Skeletal muscle tissue (tissue), 4 donors: ENCODE data around the gene MEGF11. TPM values are rescaled to one million over a fixed set of nuclear protein-coding genes. Genes with fewer than 3 reads are reported as not detected.

Experiments used
- H3K27ac ChIP-seq: one replicate; pipeline ENCODE4 v1.7.0; 2013; ENCODE audit warnings: mild to moderate bottlenecking, low read depth, low read length, inconsistent platforms
- H3K27me3 ChIP-seq, 3 donors: one replicate each; pipeline ENCODE4 v1.7.0; 2013; ENCODE audit warnings: low read length in 3 of 3; ENCODE audit not compliant: control insufficient read depth in 3 of 3, insufficient read depth in 3 of 3
- H3K36me3 ChIP-seq, 3 donors: one replicate each; pipeline ENCODE4 v1.7.0; 2013; ENCODE audit warnings: low read length in 3 of 3; ENCODE audit not compliant: control insufficient read depth in 3 of 3, insufficient read depth in 3 of 3
- H3K4me1 ChIP-seq, 3 donors: one replicate each; pipeline ENCODE4 v1.7.0; 2013; ENCODE audit warnings: low read length in 3 of 3, mild to moderate bottlenecking in 3 of 3; ENCODE audit not compliant: control insufficient read depth in 3 of 3, insufficient read depth in 3 of 3
- H3K4me3 ChIP-seq, 3 donors: one replicate each; pipeline ENCODE4 v1.7.0; 2013; ENCODE audit warnings: low read length in 3 of 3
- H3K9ac ChIP-seq, 3 donors: one replicate each; pipeline ENCODE4 v1.7.0; 2013; ENCODE audit warnings: low read length in 3 of 3, mild to moderate bottlenecking in 3 of 3, moderate library complexity in 2 of 3, low read depth in 1 of 3
- H3K9me3 ChIP-seq, 3 donors: one replicate each; pipeline ENCODE4 v1.7.0; 2013; ENCODE audit warnings: low read length in 3 of 3; ENCODE audit not compliant: control insufficient read depth in 3 of 3
- total RNA-seq: library from RNA; depleted of rRNA; stranded (reverse); fragments of >200 nt; gene quantifications from one replicate; pipeline ENCODE4 v1.2.3, GENCODE V29; 2014
- donor health status: Osteomylitis.

MEGF11 gene
- total RNA-seq, 1 donor from 2014 or later, result 0.52 TPM

GRCh38 chr15:66198757-66199156, 54.8 kb downstream of the MEGF11 start:
- no peak overlapping the region for H3K9ac ChIP-seq
- peaks cover 0 to 15% (median 0%) of the 10 kb centered on the region in 3 donors for H3K27me3 ChIP-seq
- no peaks in the 10 kb centered on the region for H3K4me1 ChIP-seq
- no peaks in the 10 kb centered on the region for H3K36me3 ChIP-seq
- no peaks in the 10 kb centered on the region for H3K9me3 ChIP-seq
- no peak overlapping the region for H3K4me3 ChIP-seq
- no peak overlapping the region for H3K27ac ChIP-seq

GRCh38 chr15:66196602-66197001, 56.9 kb downstream of the MEGF11 start:
- Histone ChIP-seq H3K4me1 (no peaks in the 10 kb centered on the region), H3K4me3 (no peak overlapping the region), H3K9ac (no peak overlapping the region), H3K36me3 (no peaks in the 10 kb centered on the region), H3K9me3 (no peaks in the 10 kb centered on the region), H3K27ac (no peak overlapping the region), H3K27me3 (peaks cover 0 to 11% (median 0%) of the 10 kb centered on the region in 3 donors)

- no peaks in the 10 kb centered on the region for H3K4me1 ChIP-seq
These were observed 57.8 kb downstream of the MEGF11 start for GRCh38 chr15:66195621-66196230.

DNA sequence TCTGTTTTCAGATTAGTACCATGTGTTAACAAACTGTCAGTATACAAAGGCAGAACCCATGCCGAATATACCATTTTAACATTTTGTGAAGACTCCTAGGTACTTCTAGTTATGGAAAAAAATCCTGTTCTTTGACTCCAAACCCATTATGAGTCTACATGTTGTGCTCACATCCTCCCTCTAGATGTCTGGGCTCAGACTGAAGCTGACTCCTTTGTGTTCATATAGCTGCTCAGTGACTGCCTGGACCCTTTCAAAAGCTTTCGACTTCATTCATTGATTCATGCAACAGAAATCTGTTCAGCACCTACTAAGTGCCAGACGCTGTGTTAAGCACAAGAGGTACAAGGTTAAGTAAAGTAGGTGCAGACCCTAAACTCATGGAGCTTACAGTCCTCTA, 60.5 kb downstream of the MEGF11 start:
- Histone ChIP-seq H3K4me3 (no peak overlapping the region), H3K4me1 (no peaks in the 10 kb centered on the region), H3K36me3 (no peaks in the 10 kb centered on the region), H3K27ac (no peak overlapping the region), H3K9ac (no peak overlapping the region), H3K27me3 (peaks cover 0 to 6% (median 4%) of the 10 kb centered on the region in 3 donors), H3K9me3 (no peaks in the 10 kb centered on the region)

More at GRCh38 chr15:66195621-66196230, 57.8 kb downstream of the MEGF11 start:
- Histone ChIP-seq H3K36me3 (no peaks in the 10 kb centered on the region), H3K4me3 (no peak overlapping the region), H3K27ac (no peak overlapping the region), H3K9ac (no peak overlapping the region), H3K27me3 (peaks cover 0 to 6% (median 0%) of the 10 kb centered on the region in 3 donors), H3K9me3 (no peaks in the 10 kb centered on the region)

DNA sequence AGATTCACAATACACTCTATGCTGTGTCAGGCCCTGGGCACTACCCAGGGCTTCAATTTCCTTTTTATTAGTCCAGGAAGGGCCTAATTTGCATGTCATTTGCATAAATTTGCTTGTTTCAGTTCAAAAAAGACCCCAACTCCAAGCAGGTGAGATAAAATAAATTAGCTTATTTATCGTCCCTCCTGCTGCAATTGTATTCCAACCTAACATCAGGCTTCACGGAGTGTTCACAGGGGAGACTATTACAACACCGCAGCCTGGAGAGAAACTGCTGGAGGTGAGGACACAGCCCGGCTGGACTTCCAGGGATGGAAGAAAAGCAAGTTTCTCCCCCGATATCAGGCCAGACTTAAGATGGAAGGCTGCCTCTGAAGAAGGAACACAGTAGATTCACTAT, 62.8 kb downstream of the MEGF11 start:
- Histone ChIP-seq H3K9me3 (no peaks in the 10 kb centered on the region), H3K9ac (no peak overlapping the region), H3K27ac (no peak overlapping the region), H3K4me1 (no peaks in the 10 kb centered on the region), H3K27me3 (peaks cover 0 to 14% (median 13%) of the 10 kb centered on the region in 3 donors), H3K4me3 (no peak overlapping the region), H3K36me3 (no peaks in the 10 kb centered on the region)

GRCh38 chr15:66189291-66189690, 64.3 kb downstream of the MEGF11 start:
- H3K27me3 ChIP-seq, result peaks cover 7 to 27% (median 25%) of the 10 kb centered on the region in 3 donors
- no peaks in the 10 kb centered on the region for H3K9me3 ChIP-seq
- no peak overlapping the region for H3K9ac ChIP-seq
- H3K36me3 ChIP-seq, result no peaks in the 10 kb centered on the region
- no peaks in the 10 kb centered on the region for H3K4me1 ChIP-seq
- H3K4me3 ChIP-seq, result no peak overlapping the region
- no peak overlapping the region for H3K27ac ChIP-seq

DNA sequence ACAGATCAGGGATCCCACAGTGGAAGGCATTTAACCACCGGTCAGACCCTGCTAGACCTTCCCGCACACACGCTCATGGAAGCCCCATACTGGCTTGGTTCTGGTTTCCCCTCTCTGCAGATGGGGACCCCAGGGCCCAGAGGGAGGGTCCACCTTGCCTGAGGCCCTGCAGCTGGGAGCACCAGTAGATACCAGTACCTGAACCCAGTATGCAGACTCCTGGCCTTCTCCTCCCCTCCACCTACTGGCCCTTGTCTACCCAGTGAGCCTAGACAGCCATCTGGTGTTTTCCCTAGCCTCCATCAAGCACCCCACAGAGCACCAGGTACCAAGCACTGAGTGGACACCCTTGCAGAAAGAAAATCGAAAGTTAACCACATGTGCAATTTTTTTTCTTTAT, 65.1 kb downstream of the MEGF11 start:
- Histone ChIP-seq H3K9me3 (no peaks in the 10 kb centered on the region), H3K4me3 (no peak overlapping the region), H3K27me3 (peaks cover 10 to 35% (median 27%) of the 10 kb centered on the region in 3 donors), H3K27ac (no peak overlapping the region), H3K4me1 (no peaks in the 10 kb centered on the region), H3K36me3 (no peaks in the 10 kb centered on the region), H3K9ac (no peak overlapping the region)

DNA sequence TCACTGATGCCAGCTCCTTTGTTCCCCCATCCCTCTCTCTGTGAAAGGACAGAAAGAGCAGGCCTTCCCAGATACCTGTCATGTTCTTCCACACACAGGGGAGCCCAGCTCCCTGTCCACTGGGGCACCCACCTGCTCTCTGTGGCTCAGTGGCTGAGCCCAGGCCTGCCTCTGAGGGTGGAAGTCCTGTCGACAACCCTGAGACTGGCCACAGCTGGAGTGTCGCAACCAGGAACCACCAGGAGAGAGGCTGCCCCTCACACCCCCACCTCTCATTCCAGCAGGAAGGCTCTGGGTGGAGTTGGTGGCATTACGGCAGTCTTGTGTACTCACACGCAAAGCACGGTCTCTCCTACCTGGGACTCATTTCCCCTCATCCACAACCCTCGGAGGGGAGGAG, 66.3 kb downstream of the MEGF11 start:
- Histone ChIP-seq H3K4me1 (no peaks in the 10 kb centered on the region), H3K27me3 (peaks cover 10 to 33% (median 29%) of the 10 kb centered on the region in 3 donors), H3K36me3 (no peaks in the 10 kb centered on the region), H3K9me3 (no peaks in the 10 kb centered on the region), H3K4me3 (no peak overlapping the region), H3K27ac (no peak overlapping the region), H3K9ac (no peak overlapping the region)

DNA sequence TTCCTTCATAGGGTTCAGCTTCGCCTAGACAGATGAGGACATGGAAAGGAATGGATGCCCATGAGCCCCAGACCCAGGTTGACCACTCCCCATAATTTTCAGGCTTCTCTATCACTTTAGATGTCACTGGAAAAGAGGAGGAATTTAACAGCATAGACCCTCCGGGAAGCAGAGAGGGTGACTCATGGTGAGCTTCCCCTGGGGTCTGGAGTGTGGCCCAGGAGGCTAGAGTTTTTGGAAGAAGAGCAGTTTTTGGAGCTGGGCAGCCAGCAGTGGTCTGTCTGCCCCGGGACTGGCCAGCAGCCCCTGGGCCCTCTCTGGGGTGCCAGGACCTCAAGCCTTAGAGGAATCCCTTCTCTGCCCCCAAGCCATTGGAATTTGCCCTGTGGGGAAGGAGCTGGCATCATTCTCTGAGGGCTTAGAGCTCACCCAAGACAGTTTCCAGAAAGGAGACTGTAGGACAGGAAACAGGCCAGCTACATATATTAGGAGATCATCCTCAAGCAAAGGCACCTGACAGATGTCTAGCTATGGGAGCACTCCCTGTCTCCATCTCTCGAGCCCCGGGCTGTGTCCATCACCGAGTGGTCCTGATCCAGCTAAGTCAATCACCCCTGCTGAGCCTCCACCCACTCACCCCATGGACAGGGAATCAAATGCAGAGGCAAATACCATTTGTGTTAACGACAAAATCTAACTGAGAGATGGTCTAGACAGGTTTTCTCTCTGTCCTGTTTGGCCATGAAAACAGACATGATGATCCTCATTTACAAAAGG, 67.3 kb downstream of the MEGF11 start:
- H3K27ac ChIP-seq, result no peak overlapping the region
- no peaks in the 10 kb centered on the region for H3K36me3 ChIP-seq
- H3K27me3 ChIP-seq, result peaks cover 10 to 35% (median 33%) of the 10 kb centered on the region in 3 donors
- no peaks in the 10 kb centered on the region for H3K4me1 ChIP-seq
- H3K9ac ChIP-seq, result no peak overlapping the region
- H3K4me3 ChIP-seq, result no peak overlapping the region
- no peaks in the 10 kb centered on the region for H3K9me3 ChIP-seq
